GM12801 (cell line): ENCODE results near the gene EFCAB6.

ENCODE experiments used
- TF ChIP-seq, protein P1 (sequence below): IDR thresholded peaks from one replicate; pipeline ENCODE4 v1.5.1; 2011; ENCODE audit warnings: control low read depth; ENCODE audit not compliant: insufficient read length; ENCODE audit errors: extremely low read depth

Gene EFCAB6

DNA sequence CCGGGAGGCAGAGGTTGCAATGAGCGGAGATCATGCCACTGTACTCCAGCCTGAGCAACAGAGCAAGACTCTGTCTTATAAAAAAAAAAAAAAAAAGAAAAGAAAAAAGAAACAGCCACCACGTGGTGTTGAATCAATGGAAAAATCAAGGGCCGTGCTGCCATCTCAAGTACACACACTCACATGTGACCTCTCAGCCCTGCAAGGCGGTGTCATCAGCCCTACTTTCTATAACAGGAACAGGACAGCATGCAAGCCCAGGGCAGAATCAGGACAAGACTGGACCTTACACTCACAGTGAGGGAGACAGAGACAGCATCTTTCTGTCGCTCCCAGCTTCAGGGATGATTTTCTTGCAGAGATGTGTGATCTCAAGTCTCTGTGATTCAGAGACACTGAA is 220.7 kb downstream of the EFCAB6 start:
- TF ChIP-seq, protein P1, sequence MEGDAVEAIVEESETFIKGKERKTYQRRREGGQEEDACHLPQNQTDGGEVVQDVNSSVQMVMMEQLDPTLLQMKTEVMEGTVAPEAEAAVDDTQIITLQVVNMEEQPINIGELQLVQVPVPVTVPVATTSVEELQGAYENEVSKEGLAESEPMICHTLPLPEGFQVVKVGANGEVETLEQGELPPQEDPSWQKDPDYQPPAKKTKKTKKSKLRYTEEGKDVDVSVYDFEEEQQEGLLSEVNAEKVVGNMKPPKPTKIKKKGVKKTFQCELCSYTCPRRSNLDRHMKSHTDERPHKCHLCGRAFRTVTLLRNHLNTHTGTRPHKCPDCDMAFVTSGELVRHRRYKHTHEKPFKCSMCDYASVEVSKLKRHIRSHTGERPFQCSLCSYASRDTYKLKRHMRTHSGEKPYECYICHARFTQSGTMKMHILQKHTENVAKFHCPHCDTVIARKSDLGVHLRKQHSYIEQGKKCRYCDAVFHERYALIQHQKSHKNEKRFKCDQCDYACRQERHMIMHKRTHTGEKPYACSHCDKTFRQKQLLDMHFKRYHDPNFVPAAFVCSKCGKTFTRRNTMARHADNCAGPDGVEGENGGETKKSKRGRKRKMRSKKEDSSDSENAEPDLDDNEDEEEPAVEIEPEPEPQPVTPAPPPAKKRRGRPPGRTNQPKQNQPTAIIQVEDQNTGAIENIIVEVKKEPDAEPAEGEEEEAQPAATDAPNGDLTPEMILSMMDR, result no peak

DNA sequence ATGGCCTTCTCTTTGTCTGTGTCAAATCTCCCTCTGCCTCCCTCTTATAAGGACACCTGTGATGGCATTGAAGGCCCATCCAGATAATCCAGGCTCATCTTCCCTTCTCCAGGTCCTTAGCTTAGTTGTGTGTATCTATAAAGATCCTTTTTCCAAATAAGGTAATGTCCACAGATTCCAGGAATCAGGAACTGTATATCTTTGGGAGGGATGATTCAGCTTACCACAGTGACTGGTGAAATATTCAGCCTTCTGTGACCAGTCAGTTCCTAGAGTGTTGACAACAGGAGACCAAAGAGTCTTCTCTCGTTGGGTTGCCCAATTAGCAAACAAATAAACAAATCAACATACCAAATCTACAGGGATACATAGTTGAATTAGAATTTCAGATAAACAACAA is 224.5 kb downstream of the EFCAB6 start:
- TF ChIP-seq, protein P1, result no peak

DNA sequence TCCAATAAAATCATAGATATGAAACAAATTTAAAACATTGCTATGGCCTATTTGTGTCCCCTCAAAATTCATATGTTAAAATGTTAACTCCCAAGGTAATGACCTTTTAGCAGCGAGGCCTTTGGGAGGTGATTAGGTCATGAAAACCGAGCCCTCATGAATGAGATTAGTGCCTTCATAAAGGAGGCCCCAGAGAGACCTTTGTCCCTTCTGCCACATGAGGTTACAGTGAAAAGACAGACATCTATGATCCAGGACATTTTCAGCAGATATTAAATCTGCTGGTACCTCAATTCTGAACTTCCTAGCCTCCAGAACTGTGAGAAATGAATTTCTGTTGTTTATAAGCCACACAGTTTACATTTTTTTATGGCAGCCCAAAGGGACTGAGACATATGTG is 228.6 kb downstream of the EFCAB6 start:
- TF ChIP-seq, protein P1, result no peak

DNA sequence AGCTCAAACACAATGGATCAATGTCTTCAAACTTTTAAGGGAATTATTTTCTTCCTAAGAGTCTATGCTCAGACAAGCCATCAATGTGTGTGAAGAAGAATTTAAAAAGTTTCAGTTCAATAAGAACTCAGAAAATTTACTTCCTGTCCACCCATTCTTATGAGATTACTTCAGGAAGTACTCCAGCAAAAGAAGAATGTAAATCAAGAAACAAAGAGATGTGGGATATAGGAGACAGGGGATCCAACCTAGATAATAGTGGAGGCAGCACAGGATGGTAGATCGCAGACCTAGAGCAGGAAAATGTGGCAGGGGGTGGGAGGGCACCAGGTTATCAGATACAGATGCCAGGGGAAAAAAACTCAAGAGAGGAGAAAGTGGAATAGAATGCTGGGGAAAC is 229.7 kb downstream of the EFCAB6 start:
- TF ChIP-seq, protein P1, result no peak

DNA sequence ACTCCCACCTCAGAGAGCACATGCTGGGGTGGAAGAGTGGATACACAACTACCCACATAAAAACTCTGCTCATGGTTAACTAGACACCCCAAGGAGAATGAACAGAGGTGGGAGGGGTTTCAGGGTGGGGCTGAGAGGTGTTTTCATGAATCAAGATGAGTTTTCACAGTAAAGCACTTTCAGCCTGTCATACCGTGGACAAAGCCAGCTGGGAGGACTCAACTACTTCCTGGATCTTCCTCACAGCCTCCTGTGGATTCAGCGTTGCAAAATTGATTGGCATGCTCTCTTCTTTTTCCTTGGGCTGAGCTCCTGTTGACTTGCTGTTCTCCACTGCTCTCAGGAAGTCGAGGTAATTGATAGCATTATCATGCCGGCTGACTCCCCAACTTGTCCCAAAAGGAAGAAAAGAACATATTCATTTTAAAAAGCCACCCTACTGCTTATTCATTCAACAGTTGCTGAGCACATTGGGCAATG is 231.8 kb downstream of the EFCAB6 start:
- TF ChIP-seq, protein P1, result no peak

DNA sequence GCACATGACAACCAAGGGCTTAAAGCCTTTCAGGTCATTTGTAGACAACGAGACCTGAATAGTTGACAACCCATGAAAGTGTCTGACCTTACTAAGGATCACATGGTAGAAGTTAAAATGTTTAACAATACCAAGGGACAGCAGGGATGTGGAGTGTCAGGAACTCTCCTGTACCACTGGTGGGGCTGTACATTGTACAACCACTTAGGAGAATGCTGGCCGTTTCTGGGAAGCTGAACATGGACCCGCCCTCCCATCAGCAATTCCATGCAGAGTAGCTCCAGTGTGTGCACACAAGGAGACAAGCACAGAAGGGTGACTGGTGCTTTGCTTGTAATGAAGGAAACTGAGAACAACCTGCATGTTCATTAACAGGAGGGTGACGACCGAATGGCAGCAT is 237.4 kb downstream of the EFCAB6 start:
- TF ChIP-seq, protein P1, result no peak

DNA sequence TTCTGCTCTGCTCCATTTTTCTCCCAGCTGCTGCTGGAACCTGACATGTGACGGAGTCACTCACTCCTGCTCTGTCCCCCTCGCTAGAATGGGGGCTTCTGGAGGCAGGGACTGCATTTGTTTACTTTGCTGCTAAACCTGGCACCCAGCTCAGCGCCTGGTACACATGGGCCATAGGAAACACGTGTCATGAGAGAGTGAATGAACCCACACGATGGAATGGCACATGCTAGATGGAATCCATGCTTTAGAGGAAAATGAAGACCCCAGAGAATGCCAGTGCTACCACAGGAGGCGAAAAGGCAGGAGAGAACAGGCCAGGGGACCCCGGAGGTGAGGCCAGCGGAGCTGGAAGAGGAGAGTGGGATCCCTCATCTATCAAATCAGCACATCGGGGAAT is 239.4 kb downstream of the EFCAB6 start:
- TF ChIP-seq, protein P1, result no peak

DNA sequence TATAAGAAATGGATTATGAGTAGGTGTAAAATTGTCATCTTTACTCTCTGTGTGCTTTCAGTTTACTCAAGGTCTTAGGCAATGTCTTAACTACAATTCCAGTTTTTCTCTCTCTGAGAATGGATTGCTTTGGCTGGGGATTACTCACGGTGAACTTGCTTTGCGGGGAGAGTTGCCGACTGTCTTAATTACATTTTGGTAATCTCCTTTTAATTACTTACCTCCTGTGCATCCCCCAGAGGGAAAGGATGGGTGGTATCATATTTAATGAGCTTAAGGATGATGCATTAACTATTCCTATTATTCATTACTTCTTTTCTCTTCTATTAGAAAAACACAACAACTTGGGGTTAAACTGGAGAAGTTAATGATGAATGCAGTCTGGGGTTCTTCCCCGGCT is 240.9 kb downstream of the EFCAB6 start:
- TF ChIP-seq, protein P1, result no peak
